NK-92 treated with Interleukin-12 subunit alpha and Interleukin-12 subunit beta, amount 100 ng/mL, for 24 hours (cell line): ENCODE results near the gene PARD6A.

Experiments
- DNase-seq: peaks from one replicate; lab custom pipeline; 2025; lab: John Stamatoyannopoulos, UW

The PARD6A gene

DNA sequence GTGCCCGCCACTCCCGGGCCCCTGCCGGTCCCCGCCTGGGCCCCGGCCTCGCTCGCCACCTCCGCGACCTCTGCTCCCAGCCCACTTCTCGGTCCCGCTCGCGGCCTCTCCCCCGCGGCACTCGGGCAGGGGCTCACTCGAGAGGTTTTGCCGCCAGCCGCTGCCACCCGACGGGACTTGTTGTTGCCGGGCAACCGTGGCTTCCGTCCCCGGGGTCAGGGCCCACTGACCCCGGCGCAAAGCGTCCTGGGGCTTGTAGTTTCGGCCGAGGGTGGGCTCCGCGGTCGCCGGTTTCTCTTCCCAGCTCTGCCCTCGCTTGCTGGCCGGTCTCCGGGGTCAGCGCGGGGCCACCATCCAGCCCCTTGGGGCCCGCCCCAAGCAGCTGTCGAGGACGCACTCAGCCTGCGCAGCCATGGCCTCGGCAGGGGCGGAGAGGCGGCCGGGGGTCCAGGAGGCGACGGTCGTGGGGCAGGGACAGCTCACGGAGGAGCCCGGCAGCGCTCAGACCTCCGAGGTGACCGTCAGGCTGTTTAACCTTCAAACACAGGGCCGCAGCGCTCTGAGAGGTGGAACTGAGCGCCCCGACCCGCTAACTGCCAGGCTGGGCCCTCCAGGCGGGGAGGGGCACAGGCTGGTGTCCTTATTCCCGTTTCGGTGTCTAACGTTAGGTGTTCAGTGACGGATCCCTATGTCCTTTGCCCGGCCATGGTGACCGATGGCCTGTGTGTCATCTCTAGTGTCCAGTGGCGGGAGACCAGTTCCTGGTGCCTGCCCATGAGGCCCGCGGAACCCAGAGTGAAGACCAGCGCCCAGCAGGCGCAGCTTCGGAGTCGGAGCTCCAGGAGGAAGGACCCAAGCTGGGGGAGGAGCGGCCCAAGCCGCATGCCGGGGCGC, 6.0 kb downstream of the PARD6A start, which contains the start of the genes C16orf86 and ENKD1:
TSS of gene C16orf86 (plus strand) at position 256 of the 894 bp plus-strand sequence. CDS start at position 413, 157 bp downstream.
TSS of gene ENKD1 (minus strand) at position 192 of the 894 bp plus-strand sequence. CDS start 308 bp downstream, outside the sequence.
- peak; percentile 51 for DNase-seq

DNA sequence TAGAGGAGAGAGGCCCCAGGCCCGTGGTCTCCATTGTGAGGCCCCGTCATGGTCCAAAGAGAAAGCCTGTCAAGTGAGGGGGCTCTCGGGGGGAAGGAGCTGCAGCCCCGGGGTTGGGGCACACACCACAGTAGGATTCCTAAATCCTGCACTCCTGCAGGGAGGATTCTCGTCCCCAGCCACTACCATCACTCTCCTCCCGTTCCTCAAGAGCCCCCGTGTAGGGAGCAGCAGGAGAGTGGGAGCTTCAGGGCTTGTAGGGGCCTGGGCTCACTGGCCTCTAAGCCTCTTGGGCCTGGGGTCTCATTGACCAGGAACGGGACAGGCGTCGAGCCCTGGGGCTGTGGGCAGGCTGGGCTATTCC, 6.7 kb downstream of the PARD6A start:
- DNase-seq = no peak

DNA sequence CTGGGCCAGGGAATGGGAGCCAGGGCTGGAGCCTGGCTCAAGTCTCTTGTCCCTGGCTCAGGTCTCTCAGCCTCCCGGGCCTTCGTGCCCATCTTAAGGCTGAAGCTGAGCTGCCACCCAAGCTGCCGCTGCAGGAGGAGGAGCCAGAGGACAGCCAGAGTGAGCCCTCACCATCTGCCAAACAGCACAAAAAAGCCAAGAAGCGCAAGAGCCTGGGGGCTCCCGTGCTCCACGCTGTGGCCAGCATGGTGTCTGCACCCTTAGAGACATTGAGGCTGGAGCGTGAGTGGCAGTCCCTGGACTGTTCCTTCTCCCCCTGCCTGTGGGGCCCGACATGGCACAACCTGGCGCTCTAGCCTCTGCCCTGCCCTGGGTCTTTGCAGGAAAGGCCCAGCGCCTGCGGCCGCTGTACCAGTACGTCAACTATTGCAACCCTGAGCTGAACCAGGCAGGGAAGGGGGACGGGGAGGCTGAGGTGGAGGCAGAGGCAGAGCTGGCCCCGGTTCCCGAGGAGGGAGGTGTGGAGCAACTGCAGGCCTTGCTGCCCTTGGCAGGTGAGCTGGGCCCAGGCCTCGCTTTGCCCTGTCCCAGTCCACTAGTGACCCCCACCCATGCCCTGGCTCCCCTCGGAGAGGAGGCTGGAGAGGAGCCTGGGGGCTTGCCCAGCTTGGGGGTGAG, 7.2 kb downstream of the PARD6A start:
- no peak for DNase-seq

DNA sequence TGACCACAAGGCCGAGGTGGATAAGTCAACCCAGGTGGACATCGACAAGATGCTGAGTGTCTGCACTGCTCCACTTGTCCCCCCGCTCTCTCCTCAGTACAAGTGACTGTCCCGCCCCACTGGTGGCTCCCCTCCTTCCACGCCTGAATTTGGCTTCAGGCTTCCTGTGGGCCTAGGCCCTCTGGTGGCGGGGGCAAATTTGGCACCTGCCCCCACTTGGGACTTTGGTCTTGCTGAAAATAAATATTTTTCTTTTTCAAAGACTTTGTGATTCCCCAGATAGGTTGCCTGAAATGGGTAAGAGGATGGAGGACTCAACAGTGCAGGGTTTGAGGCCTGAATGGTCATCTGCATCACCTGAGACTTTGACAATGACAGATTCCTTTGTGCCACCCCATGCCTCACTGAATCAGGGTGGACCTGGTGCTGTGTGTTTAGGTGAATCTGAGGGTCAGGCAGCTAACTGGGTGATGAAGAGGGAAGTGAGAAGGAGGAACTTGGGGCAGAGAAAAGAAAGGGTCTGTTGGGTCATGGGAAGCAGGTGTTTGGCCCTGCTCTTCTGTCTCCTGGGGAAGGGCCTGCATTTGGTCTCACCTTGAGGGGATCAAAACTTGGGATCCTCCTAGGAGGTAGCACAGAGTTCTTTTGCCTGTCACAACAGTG, 7.9 kb downstream of the PARD6A start:
- no peak for DNase-seq

DNA sequence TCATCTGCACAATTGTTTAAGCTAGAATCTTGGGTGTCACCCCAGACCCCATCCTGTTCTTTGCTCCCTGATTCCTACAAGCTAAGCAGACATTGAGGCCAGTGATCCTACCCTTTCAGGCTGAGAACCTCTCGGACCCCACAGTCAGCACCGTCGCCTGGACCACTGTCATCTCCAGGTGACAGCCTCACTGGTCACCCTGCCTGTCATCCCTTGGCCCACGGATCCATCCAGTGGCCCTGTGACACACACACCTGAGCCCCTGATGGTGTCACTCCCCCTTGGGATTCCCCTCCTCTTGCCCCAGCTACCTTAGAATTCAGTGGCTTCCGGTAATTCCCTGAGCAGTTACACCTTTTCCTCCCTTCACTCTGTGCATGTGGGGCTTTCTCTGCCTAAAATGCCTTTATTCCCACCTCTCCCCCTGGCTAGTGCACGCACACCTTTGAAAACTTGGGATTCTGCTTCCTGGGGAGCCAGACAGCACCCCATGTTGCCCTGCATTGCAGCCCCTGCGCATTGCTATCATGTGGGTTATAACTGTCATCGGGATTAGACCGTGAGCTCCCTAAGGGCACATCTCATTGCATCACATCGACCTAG, 8.8 kb downstream of the PARD6A start:
- no peak for DNase-seq

DNA sequence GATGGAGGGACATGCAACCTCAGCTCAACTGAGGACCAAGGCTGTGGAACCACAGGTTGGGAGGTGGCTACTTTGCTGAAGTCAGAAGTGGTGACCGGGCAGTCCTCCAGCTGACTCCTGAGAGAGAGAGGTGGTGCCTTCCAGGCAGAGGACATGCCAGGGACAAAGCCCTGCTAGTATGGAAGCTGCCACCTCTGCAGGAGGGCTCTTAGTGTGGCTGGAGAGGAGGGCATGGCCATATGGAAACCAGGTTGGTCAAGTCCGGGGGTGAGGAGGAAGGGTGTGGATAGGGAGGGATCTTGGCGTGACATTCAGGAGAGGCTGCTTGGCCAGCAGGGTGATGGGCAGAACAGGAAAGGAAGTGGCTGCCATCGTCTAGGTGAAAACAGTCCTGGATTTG, 11.5 kb downstream of the PARD6A start:
- DNase-seq = no peak

DNA sequence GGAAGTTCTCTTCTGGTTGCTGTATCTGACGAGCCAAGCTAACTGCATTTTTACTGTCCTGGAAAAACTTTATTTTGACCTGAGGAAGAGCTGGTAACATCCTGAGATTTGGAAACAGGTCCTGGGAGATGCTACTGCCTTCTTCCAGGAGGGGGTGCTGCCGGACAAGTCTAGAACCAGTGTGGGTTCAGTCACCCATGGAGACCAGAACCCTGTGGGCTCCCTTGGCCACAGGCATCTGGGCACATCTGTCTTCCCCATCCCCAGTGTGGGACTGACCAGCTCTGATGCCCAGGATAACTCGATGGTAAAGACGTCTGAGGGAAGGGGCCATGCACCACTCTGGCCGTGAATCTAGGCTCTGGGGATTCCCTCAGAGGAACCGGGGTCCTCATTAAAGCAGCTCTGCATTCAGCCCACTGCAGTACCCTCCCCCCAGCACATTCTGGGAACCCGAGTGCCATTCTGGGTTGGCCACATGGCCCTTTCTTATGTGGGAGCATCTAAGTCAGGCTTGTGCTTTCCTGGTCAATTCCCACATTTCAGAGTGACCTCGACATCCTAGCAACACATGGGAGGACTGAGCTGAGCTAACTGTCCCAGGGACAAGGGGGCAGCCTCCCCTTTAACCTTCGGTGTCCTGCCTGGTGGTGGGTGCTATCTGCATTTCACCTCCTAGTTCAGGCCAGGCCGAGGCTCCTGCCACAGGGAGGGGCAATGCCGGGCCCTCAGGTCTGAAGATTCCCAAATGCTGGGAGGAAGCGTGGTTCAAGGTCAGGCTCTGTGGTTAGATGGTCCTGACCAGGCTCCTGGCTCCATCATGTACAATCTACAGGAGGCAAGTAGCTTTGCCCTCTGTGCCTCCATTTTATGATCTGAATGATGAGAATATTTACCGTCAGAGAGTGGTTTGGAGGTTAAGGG, 12.2 kb downstream of the PARD6A start:
- no peak for DNase-seq

DNA sequence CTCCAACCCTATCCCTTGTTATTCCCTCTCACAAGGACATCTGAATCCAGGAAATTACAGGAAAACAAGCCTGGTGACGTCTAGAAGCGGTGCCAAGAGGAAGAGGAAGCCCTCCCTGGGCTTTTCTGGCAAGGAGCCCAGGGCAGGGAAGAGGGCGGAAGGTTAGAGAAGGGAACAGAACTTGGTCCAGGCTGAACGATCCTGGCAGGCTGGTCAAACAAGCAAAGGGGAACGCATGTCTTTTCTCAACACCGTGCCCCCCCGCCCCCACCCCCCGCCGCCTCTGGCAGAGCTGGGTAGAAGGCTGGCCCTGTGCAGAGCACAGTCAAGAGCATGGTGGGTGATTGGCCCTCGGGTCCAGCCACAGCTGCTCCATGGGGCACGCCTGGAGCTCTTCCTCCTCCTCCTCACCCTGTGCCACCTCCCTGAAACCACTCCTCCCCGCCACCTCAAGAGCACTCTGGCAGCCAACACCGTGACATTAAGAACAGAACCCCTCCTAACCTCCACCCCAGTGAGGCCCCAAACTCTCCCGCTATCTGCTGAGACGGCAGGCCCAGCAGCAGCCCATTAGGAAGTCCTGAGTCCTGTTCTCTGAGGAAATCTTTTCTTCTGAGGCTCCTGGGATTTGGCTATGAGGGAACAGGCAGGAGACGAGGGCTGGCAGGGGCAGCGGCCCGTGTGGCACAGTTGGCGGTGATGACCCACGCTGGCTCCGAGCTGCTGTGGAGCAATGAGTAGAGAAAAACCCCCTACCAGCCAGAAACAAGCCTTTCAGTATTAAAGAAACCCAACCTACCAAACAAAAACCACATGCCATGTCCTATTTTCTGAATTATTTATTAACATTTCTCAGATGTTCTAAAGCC, 13.2 kb downstream of the PARD6A start:
- DNase-seq = no peak

DNA sequence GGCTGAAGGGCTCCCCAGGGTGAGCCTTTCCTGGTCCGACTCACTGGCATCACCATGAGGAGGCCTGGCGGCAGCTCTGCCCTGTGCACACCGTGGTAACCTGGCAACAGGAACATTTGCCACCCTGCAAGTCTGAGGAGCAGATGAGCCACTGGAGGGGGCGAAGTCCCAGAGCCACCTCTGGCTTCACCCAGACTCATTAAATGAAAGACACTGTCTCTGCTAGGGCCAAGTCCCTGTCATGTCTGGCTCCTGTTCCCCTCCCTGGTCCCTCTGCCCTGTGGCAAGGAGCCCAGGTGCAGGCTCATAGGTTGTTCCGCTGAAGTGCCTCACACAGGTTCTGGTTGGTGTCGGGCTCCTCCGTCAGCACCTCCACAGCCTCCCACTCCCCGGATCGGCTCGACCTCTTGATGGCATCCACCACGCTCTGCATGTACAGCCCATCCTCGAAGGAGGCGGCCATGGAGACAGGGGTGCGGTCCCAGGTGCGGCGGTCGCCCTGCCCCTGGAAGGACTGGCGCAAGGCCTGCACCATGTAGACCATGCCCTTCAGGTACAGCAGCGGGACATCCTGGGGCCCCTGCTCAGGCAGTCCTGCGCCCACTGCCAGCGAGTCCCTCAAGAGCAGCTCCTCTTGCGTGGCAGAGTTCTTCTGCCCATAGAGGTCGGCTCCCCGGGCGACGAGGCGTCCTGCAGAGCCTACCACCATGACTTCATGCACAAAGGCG, 14.3 kb downstream of the PARD6A start:
- no peak for DNase-seq

DNA sequence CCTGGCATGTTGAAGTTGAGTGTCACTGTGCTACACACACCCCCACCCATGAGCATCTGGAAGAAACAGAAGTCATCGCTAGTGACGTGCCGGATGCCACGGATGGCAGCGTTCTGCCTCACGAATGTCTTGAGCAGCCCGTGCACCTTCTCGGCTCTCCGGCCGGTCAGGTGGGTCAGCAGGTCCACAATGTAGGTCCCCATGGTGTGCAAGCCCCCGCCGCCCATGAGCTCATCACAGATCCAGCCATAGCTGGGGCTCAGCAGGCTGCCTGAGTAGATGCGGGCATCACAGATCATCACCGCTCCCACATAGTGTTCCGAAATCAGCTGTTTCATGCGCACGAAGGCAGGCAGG, 14.8 kb downstream of the PARD6A start:
- DNase-seq = no peak

DNA sequence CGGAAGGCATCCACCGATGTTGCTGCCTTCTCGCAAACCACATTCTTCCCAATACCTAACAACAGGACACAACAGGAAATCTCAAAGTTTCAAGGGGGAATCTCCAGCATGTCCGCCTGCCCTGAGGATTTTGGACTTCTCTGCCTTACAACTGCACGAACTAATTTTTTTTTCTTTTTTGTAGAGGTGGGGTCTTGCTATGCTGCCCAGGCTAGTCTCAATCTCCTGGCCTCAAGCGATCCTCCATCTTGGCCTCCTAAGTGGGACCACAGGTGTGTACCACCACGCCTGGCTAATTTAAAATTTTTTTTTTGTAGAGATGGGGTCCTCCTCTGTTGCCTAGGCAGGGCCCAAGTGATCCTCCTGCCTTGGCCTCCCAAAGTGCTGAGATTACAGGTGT, 15.2 kb downstream of the PARD6A start:
- no peak for DNase-seq

DNA sequence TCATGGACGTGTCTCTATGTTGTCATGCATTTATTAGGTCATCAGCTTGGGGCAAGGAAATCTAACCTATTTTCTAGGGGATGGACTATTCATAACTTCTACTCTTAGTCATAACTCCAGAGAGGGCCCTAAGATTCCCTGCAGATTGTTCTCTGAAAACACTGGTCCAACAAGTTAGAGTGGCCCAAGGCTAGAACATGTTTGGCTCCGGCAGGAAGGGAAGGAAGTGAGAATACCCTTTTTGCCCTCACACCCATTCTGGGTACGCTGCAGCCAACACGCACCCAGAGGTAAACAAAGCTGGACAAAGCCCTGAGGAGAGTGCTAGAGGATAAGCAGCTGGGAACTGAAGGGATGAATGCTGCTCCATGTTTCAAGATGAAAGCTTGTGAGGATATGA, 15.8 kb downstream of the PARD6A start:
- DNase-seq = no peak

DNA sequence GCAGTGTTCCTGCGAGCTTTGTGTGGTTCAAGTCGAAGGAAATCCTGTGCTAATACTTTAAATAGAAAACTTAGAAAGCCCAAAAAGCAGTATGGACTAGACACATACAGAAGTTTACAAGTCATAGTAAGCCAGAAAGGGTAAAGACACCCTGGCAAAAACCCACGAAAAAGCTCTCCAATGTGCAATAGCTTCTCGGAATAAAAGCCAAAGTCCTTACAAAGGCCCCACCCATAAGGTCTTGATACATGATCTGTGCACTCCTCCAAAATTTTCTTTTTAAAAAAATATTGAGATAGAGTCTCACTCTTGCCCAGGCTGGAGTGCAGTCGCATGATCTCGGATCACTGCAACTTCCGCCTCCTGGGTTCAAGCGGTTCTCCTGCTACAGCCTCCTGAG, 16.2 kb downstream of the PARD6A start:
- no peak for DNase-seq

DNA sequence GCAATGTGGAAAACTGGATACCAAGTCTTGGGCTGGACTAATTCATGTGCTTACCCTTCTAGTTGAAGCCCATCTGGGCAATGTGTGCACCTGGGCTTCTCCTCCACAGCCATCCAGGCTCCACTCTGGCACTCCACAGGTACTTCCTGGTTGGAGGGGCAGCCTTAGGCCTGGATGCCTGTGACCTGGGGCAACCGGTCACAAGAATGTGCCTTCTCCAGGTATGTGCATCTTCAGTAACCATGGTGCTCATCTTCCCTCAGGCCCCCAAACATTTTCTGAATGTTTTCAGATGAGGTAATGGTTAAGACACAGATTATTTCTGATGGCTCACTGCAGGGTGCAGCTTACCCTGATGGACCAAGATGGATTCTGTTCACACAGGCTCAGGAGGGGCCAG, 17.0 kb downstream of the PARD6A start:
- no peak for DNase-seq

DNA sequence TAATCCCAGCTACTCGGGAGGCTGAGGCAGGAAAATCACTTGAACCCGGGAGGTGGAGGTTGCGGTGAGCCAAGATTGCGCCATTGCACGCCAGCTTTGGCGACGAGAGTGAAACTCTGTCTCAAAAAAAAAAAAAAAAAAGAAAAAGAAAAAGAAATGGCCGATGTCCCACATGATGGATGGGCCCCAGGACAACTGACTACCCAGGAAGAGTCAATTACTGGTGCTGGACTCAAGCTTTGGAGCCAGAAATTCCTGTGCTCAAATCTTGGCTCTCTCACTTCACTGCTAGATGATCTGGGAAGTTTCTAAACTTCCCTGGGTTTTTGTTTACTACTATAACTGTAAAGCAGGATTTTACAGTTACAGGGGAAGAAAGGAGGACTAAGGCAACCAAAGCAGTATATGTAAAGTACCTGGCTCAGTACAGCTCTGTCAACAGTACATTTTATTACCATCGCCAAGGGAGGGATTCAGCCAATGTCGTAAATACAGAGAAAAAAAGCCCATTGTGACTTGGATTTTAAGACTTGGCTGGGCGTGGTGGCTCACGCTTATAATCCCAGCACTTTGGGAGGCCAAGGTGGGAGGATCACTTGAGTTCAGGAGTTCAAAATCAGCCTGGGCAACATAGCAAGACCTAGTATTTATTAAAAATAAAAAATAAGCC, 17.7 kb downstream of the PARD6A start:
- DNase-seq = no peak

DNA sequence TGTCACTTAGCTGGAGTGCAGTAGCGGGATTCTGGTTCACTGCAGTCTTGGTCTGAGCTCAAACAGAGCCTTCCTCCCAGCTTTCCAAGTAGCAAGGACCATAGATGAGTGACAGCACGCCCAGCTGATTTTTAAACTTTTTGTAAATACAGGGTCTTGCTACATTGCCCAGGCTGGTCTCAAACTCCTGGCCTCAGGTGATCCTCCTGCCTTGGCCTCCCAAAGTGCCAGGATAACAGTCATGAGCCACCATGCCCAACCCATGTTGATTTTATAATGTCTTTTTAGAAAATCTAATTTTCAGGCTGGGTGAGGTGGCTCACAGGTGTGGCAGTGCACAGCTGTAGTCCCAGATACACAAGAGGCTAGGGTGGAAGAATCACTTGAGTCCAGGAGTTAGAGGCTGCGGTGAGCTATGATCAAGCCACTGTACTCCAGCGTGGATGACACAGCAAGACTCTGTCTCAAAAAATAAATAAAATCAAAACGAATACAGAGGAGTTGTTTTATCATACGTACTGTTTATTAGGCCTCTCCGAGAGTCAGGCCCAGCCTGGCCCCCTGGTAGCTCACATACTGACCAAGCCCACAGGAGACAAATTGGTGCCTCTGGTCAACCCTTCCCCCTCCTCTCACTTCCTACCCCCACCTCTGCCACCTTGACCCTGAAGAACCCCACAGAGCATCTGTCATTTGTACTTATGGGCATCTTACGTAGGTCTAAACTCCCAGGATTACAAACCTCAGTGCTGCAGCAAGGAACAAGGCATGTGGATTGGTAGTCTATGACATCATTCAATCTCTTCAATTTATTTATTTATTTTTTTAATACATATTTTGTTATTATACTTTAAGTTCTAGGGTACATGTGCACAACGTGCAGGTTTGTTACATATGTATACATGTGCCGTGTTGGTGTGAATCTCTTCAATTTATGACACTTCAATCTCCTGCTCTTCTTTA, 19.5 kb downstream of the PARD6A start:
- DNase-seq = no peak

DNA sequence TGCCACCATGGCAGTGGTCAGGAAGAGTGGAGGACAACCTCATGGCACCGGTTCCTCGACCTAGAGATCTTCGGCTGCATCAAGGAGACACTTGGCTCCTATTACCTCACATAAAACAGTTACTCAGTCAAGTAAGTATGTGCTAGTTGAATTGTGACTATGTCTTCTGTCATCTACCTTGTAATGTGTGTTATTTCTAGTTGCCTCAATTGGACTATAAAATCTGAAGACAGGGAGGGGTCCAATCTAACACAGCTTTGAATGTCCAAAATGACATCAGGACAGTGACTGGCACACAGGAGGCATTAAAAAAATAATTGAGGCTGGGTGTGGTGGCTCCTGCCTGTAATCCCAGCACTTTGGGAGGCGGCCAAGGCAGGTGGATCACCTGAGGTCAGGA, 23.0 kb downstream of the PARD6A start:
- DNase-seq = no peak
